Globus pallidus (tissue), 1 donor: Measurements from ENCODE around the gene PPP4R4.
"Not testable (repeated sequence)": the region's sequence is repeated elsewhere in the genome, so short reads cannot be mapped to it uniquely, and the experiment has no call there.

Source experiments
- DNase-seq: peaks from one replicate; pipeline ENCODE4 v3.0.0-alpha.2; 2015; ENCODE audit warnings: low spot score

PPP4R4 gene

DNA sequence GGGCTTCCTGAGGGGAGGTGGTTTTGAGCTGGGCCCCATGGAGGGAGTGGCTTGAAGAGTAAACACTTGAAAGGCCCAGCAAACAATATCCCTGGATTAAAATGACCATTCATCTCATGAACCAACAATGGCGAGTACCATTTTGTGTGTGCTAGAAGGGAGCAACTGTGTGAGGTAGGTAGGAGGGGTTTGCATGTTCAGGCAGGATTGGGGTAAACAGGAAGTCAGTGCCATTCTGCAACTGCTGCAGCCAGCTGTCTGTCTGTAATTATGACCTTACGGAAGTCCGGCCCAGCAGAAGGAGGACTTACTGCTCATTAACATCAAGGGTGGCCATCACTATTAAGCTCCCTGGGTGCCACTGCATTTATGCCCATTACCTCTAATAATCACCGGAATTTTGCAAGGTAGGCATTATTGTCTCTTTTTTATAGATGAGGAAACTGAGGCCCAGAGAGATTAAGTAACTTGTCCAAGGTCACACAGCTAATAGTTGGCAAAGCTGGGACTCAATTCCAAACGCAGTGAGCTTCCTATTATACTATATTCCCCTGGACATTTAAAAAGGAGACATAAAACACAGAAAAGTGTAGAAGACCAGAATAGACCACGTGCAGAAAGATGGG lies 28.1 kb upstream of the PPP4R4 start:
- no peak for DNase-seq

GRCh38 chr14:94152676-94153075 lies 21.4 kb upstream of the PPP4R4 start:
- DNase-seq, result no peak

- no peak for DNase-seq
Observed at GRCh38 chr14:94153750-94154342, 20.3 kb upstream of the PPP4R4 start.

GRCh38 chr14:94156143-94156542 lies 18.0 kb upstream of the PPP4R4 start:
- DNase-seq, result not testable (repeated sequence)

DNA sequence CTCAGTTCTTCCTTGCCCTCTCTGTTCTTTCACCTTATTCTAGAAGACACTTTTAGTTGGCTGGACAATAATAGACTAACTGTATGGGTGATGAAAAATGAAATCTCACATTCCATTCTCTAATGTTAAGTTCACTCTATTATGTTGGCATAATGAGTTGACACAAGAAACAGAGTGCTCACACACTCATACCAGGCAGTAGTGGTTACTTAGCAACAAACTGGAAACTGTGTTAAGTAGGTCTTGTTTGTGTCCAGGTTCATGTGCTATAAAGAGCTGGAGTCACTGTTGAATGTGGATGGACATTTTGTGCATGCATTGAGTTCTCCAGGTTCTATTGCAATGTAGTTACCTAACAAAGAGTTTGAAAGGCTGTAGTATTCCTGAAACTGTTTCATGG lies 16.9 kb upstream of the PPP4R4 start:
- no peak for DNase-seq

- no peak for DNase-seq
Observed at GRCh38 chr14:94158239-94158883, 15.8 kb upstream of the PPP4R4 start.

DNA sequence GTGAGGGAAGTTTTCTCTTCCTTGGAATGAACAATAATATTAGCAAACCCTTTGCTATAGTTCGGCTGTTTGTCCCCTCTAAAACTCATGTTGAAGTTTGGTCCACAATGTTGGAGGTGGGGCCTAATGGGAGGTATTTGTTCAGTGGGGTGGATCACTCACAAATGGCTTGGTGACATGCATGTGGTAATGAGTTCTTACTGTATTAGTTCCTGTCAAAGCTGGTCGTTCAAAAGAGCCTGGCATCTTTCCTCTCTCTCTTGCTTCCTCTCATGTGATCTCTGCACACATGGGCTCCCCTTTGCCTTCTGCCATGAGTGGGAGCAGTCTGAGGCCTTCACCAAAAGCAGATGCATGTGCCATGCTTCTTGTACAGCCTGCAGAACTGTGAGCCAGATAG lies 13.1 kb upstream of the PPP4R4 start:
- no peak for DNase-seq

DNA sequence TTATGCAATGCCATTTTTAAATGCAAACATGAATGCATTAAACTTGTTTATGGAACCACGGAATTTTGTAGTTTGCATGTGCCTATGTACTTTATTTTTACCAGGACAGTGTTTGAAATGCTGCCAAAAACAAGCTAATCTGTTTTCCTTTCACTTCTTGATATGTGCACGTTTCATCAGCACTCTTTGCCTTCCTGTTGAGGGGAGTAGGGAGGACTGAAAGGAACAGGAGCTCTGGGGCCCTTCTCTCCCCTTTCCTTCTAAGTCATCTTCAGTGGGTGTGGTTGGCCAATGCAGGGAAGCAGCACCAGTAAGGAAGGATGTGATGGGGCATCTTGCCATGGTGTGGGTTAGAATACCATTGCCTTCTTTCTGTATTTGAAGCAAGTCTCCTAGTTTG lies 12.1 kb upstream of the PPP4R4 start:
- DNase-seq, result no peak

- no peak for DNase-seq
Observed at GRCh38 chr14:94162466-94162865, 11.7 kb upstream of the PPP4R4 start.

GRCh38 chr14:94163796-94164195 lies 10.3 kb upstream of the PPP4R4 start:
- DNase-seq, result no peak

DNA sequence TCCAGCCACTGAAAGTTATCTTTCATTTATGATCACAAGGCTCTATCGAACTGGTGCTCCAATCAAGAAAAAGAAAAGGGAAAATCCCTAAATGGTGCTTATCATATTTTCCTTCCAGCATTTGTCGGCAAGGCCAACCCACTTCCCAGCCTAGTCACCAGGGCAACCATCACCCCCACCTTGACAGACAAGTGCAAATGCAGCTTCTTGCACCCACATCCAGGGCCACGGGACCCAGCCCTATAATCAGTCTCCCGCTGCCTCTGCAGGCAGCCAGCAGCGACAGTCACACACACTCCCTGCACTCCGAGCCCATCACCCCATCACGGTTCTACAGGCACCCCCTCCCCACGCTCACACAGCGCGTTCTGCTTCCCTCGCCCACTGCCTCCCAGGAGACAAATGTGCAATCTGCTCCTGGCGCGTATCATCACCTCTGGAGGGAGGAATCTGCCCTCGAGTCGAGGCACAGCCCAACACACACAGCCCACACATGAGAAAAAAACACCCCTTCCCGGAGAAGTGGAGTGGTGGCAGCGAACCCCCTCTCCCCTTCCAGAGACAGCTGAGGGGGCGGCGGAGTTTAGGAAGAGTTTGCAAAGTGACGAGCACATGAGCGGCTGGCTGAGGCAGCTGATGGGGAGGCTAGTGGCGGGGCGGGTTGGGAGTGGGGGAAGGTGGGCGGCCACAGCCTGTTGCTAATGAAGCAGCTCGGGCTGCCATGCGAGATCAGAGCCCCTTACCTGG lies 9.3 kb upstream of the PPP4R4 start:
- no peak for DNase-seq

- no peak for DNase-seq
Observed at GRCh38 chr14:94165744-94166143, 8.4 kb upstream of the PPP4R4 start.

DNA sequence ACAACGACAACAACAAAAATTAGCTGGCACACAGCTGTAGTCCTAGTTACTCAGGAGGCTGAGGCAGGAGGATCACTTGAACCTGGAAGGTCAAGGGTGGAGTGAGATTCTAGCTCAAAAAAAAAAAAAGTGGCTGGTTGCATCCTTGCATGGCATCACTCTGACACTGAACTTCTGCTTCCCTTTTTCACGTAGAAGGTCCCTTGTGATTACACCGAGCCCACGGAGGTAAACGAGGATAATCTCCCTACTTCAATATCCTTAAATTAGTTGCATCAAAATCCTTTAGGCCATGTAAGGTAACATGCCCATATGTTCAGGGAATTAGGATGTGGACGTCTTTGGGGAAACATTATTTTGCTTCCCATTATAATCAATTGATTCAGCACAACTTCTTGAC lies 4.0 kb upstream of the PPP4R4 start:
- DNase-seq, result no peak

GRCh38 chr14:94171208-94171607 lies 2.9 kb upstream of the PPP4R4 start:
- no peak for DNase-seq

DNA sequence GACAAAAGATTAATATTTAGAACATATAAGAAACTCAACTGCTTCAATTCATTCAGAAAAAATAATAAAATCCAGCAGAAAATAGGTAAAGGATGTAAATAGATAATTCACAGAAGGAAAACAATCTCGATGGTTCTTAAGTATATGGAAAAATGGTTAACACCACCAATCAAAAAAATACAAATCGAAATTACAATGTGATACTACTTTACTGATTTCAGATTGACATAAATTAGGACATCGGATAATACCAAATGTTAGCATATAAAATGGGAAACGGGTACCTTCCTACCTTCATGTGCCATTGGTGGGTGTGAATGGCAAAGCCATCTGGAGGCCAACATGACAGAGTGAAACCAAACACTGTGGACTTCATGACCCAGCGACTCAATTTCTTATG lies 1.6 kb upstream of the PPP4R4 start:
- no peak for DNase-seq

DNA sequence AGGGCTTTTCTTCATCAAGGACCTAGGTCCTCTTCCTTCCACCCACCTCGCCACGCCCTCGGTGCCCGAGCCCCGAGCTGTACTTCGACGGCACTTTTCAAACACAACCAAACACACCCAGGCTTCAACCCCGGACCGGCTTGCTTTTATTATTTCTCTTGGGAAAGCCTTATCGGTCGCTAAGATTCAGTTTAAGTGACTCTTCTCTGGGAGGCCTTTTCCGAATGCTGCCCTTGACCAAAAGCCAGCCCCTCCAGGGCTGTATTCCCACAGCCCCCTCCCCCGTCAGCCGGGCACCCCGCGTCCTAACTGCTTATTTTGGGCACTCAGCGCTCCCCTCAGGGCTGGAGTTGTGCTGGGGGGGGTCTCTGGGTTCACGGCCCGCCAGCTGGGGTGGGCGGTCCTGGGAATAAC lies 644 bp upstream of the PPP4R4 start:
- no peak for DNase-seq

DNA sequence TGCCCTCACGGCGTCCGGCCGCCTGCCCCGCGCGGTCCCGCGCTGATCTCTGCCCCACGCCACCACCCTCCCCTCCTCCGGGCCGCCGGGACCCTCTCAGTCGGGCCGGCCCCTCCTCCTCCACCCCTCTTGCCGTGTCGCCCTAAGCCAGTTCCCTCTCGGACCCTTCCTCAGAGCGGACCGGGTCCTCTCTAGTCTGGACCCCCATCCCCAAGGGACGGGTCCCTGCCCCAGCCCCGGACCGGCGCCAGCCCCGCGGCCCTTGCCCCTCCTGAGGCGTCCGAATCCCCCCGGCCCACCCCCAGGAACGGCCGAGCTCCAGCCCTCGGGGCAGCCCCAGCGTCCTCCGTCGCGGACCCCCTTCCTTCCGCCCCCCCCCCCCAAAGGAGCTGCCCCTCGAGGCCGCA lies 485 bp downstream of the PPP4R4 start:
- DNase-seq, result no peak

GRCh38 chr14:94175011-94175745 lies 1.1 kb downstream of the PPP4R4 start:
- DNase-seq, result peak; percentile 16

GRCh38 chr14:94175747-94176146 lies 1.6 kb downstream of the PPP4R4 start:
- no peak for DNase-seq

DNA sequence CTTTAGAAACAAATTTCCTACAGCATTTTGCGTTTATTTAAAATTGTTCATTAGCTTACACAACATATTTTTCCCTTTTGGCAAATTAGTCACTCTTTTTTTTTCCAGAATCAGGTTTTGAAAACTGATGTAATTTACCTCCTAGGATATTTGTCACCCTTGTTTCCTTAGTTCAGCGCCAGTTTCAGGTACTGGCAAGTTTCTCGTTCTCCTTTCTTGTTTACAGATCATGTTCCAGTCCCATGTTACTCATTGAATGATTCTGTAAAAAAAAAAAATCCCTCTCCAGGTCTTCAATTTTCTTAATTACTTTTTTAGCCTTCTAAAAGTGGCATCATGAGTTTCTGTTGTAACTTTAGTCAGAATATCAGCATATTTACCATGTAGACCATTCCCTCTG lies 2.7 kb downstream of the PPP4R4 start:
- no peak for DNase-seq

DNA sequence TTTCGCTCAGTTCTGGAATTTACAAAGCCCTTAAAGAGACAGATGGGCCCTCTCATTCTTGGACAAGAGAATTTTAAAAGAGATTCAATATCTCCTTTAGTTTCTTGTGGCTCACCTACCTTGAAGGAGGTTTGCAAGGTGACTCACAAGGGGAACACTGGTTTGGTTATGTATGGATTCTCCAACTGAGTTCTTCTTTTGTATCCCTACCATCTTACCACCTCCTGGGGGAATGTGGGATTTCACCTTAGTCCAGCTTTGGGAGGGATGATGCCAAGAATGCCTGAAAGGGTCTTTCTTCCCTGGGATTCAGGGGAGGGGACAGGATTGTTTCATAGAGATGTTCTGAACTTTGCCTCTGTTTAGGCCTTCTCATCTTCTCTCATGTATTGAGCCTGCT lies 3.7 kb downstream of the PPP4R4 start:
- no peak for DNase-seq

- no peak for DNase-seq
Observed at GRCh38 chr14:94179244-94179643, 5.1 kb downstream of the PPP4R4 start.
